Measurements from ENCODE around the gene CCL24.

DNA sequence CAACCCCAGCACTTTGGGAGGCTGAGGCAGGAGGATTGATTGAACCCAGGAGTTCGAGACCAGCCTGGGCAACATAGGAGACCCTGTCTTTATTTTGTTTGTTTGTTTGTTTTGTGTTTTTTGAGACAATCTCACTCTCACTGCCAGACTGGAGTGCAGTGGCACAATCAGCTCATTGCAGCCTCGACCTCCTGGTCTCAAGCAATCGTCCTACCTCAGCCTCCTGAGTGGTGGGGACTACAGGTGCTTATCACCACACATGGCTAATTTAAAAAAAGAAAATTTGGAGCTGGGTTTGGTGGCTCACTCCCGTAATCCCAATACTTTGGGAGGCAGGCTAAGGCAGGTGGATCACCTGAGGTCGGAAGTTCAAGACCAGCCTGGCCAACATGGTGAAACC, 30.6 kb upstream of the CCL24 start:
- no peak for TF ChIP-seq CTCF (IDR thresholded peaks at IDR 0.05)
- TF ChIP-seq POLR2A (IDR thresholded peaks at IDR 0.05), result no peak

All from uterus (tissue), 2 donors.